COLO668 (cell line): ENCODE measurements around the gene MBNL3.
"Not testable (repeated sequence)": the region's sequence is repeated elsewhere in the genome, so short reads cannot be mapped to it uniquely, and the experiment has no call there.

Experiments used
- DNase-seq: peaks from one replicate; lab custom pipeline; 2025; ENCODE audit not compliant: unreplicated experiment; lab: John Stamatoyannopoulos, UW

Gene MBNL3

DNA sequence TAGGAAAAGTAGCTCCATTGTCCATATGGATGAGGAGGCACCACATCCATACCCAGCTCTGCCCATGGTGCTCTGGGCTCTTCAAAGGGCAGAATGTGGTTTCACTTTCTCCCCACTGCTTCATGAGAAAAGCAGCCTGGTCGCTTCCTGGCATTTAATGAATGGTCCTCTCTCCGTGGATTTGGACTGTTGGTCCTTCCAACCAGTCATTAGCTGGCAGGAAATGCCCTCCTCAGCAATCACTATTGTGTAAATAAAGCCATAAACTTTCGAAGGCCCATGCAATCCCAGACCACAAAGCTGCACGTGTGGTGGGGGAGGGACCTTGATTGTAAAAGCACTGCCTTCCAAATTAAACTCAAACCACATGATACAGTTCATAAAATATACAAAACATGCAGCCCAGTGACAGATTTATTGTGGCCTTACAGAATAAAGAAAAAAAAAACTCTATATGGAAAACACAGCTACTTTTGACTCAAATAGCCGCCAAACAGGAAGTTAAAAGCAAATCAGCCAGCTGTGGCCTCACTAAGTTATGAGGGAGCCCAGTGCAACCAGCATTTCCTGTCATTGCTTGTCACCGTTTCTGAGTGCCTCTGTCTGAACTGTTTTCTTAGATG is 8.1 kb downstream of the MBNL3 start:
- DNase-seq, result peak; percentile 57

DNA sequence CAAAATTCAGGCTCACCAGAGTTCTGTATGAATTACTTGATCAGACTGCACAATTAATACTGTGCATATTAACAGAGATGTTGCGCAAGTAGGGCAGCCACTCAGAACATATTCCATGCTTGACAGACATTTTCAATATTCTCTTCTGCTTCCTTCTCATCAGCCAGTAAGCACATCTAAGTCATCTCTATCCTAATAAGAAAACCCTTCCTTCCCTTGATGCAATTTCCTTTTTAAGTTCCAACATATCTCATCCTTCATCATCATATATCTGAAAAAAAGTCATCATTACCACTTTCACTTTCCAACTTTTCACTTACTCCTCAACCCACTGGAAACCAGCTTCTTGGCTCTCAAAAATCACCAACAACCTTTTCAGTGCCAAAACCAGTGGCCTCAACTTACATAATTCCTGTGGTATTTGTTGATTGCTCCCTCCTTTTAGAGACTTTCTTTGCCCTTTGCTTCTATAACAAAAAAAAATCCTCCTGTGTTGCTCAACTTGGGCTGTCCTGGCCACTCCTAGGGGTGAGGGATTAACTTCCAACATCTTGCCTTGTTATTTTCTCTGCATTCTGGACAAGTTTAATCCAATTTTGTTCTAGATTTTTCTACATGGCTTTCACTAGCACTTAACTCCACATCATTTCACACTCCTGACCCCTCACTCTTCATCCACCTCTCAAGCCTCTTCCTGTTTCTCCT is 14.1 kb downstream of the MBNL3 start:
- DNase-seq, result no peak

DNA sequence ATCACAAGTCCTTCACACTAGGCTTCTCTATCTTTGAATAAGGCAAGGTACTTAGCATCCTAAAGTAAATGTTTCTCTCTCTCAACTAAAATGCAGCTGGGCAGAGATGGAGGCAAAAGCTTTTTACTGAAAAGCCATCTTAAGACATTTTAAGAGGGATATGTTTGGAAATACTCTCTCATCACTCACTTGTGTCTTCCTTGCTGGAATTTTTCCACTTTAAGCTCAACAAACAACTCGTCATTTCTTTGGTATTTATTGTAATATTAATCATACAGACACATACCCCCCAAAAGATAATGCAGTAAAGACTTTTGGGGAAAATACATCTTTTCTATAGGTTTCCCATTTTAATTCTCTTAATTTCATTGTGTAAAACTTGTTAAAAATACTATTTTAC is 16.4 kb downstream of the MBNL3 start:
- no peak for DNase-seq

DNA sequence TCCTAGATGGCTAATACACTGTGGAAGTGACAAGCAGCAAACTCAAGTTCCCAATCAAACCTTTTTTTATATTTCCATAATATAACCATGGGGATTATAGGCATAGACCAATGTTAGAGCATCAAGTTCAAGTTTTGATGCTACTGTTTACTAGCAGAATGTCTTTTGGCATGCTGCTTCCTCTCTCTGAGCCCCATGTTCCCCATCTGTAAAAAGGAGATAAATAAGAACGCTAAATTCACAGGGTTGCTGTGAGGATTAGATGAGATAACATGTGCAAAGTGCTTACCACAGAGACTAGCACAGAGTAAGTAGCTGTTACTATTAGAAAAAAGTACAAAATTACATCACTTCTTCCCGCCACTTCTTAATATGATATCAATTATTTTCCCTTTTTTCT is 18.0 kb downstream of the MBNL3 start:
- no peak for DNase-seq

DNA sequence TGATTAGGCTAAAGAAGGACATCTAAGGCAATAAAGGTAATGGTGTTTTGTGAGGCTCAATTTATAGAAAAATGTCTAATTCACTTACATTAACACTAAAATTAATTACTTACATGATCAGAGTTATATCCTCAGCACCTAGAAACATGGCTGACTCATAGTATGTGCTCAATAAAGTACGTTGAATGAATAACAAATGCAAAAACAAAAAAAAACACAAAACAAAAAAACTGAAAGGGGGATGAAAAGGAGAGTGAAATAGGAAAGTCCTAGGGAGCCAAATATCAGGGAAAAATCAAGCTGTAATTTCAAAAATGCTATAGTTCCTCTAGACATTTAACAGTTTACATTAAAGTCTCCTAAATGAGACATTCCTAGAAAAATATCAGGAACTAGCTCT is 18.7 kb downstream of the MBNL3 start:
- no peak for DNase-seq

DNA sequence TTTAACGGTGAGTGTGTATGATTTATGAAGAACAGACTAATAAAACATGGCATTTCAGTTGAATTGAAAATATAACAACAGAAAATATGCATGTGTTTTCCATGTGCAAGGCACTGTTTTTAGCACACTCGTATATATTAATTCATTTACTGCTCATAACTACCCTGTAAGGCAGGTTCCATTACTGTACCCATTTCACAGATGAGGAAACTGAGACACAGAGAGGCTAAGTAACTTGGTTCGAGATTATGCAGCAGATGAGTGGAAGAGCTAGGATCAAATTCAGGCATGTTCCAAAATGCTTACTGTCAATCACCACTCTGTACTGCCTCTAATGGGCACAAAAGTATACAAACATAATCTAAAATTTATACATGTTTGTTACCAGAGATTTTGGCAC is 20.4 kb downstream of the MBNL3 start:
- DNase-seq, result no peak

DNA sequence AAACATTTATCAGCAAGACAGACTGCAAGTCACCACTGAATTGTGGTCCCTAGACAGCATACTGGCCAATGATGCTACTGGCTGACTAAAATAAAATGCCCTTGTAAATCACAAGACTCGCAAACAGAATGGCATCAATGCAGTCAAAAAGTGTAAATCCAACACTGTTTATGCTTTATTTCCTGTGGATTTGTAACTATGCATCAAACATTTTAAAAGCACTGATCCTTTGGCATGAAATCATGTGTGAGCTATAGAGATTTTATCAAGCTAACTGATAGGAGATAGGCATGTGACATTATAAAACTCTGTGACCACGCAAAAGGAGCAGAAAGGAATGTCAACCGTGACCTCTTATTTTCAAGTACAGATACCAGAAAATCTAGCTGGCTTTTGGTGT is 20.8 kb downstream of the MBNL3 start:
- no peak for DNase-seq

DNA sequence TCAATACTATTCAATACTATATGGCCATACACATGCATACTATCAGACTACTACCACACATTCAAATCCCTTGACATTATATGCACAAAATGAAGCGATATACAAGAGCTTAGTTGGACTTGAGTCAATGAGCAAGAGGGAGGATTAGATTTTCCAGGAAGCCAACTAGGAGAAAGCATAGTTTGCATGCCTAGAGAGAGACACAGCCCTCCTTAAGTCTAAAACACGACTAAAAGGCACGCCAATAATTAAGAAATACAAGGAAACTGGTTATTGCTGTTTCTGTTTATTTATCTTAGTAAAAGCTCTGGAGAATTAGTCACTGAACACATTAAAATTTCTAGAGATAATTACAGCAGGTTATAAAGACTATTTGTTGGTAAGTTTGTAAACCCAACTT is 21.8 kb downstream of the MBNL3 start:
- no peak for DNase-seq

DNA sequence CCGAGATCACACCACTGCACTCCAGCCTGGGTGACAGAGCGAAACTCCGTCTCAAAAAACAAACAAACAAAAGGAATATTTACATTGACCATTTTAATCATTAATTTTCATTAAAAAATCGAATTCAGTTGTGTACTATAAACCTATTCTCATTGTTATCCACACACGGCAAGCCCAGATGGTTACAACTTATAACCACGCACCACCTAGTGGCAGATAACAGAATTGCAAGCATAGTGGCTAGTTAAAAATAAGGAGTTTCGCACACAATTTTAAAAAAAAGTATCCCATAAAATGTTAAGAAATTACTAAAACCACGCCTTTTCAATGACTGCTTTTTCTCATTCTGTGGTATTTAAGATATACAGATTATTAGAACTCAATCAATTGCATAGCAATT is 25.4 kb downstream of the MBNL3 start:
- peak; percentile 5 for DNase-seq

DNA sequence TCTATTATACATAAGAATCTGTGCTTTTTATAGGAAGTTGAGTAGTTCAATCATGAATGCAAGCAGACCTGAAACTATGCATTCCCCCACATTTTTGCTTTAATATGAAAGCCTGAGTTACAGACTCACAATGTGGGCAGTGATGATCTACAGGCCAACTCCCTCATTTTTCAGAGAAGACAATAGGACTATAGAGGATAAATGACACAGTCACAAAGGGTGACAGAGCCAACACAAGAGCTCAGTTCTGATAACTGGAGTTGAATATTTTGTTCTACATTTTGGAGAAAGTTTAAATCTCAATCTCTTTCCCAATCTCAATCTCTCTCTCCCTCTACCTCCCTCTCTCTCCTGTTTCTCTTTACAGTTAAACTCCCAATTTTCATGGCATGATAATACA is 27.0 kb downstream of the MBNL3 start:
- DNase-seq, result no peak

DNA sequence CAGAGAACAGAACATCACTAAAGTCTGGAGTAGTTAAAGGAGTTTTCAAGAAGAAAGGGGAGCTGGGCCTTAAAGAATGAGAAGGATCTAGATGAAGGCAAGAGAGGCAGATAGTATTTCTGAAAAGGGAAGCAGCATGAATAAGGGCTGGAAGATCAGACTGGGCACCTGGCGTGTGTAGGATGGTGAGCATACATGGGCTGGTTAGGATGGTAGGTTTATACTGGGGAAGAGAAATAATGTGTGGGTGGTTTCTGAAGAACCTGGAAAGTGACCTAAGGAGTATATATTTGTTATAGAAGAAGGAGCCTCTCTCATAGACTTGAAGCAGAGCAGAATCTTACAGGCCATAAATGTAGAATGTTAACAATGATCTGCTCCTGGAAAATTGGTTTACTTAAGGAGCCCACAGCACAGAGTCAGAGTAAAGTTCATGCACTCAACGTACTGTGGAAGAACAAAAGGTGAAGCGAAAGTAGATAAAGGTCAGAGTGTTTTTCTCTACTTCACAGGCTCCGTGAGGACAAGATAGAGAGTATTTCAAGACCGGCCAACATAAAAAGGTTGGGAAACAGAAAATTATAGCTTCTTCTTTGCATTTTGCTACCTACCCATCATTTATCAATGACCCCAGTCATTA is 35.8 kb downstream of the MBNL3 start:
- DNase-seq, result no peak

DNA sequence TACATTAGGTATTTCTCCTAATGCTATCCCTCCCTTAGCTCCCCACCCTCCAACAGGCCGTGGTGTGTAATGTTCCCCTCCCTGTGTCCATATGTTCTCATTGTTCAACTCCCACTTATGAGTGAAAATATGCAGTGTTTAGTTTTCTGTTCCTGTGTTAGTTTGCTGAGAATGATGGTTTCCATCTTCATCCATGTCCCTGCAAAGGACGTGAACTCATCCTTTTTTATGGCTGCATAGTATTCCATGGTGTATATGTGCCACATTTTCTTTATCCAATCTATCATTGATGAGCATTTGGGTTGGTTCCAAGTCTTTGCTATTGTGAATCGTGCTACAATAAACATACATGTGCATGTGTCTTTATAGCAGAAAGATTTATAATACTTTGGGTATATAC is 42.9 kb downstream of the MBNL3 start:
- not testable (repeated sequence) for DNase-seq

DNA sequence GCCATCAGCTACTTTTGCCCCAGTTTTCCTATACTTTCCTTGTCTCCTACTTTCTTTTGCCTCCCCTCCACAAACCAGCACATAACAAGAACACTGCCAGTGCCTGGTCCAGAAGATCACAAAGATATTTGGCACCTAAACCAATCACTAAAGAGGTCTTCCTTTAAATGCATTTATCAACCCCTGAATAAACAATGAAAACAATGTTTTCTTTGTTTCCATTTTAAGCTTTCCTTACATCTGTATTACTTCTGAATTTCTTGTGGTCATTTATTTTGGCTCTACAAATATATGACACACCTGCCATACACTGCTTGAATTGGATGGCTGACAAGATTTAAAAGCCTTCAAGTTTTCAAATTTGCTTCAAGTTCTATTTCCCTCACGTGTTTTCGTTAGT is 43.9 kb downstream of the MBNL3 start:
- no peak for DNase-seq

DNA sequence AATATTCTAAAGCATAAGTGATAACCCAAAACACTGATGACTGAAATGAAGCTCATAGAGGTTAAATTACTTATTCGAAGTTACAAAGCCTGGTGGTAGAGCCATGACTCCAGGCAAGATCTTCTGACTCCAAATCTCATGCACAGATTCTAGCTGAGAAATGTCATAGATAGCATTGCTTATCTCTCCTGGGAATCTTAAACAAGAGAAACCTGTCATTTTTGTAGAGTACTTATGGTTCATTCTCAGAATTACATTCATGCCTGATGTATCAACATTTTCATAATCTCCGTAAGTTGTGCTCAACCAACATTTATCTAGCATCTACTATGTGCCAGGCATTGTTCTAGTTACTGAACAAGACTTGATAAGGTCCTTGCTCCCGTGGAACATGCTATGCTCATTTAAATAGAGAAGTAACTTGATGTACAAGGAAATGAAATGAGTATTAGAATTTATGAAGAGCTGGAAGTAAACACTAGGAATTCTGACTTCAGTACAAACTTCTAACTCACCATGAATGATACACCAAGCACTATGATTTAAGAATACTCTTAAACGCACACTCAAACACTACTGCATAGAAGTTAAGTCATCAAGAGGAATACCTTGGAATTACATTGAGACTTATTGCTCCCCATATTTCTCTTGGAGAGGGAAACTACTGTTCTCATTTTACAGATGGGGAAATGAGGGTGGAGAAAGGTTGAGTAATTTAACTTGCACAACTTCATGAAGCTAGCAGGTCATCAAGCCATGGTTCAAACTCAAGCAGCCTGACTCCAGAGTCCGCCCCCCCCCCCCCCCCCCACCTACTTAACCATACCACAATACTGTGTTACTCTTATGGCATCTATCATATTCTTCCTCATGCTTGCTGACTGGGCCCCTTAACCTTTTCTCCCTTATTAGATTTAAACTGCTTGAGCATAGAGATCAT is 45.4 kb downstream of the MBNL3 start:
- no peak for DNase-seq

DNA sequence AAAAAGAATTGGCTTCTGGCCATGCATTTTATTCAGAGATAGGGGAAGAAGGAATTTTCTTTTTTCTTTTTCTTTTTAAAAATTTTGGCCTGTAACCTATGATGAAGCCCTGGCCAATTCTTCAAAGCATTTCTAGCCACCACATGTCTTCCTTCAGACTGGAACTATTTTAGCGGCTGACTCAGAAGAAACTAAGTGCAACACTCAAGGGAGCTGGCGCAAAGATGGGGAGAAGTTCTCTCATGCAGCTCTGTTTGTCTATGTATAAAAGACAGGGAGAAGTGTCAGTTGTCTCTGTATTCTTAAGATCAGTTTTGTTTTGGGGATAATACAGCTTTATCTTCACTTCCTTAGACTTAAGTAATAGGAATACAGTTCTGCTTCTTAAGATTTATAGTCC is 46.1 kb downstream of the MBNL3 start:
- DNase-seq, result no peak

DNA sequence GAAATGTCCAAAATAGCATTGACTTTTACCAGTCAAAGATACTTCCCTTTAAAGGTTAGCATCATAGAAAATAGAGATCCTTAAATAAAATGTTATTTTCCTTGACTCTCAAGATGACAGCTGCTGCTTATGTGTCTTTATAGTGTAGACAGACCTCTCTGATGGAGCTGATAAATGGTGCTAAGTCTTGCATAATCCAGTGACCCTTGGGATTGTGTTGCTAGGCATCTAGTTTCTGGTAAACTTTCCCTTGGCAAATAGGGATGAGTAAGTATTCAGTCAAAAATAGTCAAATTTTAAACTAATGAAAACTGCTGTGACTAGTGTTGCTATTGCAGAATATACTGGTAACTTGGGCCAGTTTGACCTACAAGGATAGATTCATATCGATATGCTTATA is 53.6 kb downstream of the MBNL3 start:
- no peak for DNase-seq

DNA sequence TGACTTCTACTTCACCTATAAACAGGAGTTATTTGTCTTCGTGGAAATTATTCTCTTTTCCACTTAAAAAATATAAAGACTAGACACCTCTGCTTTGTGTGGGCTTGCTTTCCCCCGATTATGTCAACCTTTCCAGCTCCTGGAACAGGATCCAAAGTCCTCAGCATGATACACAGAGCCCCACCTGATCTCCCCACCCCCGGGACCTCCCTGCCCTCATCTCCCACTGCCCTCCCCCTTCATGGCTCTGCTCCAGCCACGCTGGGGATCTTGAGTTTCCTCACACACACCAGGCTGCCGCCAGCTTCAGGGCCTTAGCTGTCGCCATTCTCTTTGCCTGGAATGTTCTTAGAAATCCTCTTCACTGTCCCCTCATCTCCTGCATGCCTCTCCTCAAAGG is 55.3 kb downstream of the MBNL3 start:
- DNase-seq, result no peak

DNA sequence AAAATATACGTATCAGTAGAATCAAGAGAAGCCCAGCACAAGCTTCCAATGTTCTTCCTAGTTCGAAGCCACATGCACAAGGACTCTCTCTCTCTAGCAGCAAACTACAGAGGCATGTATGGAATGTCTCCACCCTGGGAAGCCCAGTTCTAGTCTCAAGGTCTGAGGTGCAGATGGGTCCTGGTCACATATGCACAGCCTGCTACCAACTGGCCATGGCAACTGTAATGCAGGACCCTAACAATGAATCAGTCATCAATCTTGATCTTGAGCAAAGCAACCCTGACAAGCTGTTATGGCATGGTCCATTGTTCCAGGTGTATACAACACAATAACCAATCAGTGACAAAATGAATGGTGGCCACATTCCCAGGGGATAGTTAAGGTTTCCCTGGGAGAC is 55.8 kb downstream of the MBNL3 start:
- no peak for DNase-seq

DNA sequence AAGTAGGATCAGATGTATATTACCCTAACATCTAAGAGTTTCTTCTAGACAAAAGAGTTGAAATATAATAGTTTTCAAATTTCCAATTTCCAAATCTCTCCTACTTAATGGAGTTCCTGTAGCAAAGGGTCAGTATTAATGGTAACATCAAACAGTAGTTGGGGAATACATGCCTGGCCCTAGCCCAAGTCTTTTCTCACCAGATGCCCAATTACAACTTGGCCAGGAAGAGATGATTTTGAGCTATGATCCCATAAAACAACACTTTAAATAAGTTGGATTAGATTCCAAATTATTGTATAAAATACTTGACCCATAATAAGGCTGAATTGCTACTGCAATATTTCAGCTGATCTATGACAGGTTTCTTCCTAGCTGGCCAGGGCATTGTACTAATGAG is 59.9 kb downstream of the MBNL3 start:
- no peak for DNase-seq

DNA sequence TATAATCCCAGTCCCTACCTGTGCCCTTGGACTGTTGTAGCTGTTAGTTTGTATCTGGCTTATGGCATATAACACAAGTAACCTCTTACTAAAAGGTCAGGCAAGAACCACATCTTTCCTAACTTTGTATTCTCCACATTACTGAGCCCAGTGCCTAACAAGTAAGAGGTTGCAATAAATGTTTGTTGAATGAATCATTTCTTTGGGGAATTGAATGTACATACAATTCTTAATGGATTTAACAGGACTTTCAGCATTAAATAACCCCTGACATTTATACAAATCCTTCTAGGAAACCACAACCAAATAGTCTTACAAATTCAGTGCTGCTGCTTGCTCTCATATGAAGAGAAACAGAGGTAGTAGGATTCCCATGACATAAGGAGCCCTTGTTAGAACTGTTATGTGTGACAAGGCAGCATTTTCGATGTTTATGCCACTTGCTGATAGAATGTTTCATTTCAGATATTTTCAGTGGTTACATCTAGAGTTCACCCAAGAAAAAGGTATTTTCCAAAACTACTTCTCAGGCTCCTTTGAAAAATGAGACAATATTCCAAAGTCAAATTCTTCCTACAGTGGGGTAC is 62.0 kb downstream of the MBNL3 start:
- no peak for DNase-seq

DNA sequence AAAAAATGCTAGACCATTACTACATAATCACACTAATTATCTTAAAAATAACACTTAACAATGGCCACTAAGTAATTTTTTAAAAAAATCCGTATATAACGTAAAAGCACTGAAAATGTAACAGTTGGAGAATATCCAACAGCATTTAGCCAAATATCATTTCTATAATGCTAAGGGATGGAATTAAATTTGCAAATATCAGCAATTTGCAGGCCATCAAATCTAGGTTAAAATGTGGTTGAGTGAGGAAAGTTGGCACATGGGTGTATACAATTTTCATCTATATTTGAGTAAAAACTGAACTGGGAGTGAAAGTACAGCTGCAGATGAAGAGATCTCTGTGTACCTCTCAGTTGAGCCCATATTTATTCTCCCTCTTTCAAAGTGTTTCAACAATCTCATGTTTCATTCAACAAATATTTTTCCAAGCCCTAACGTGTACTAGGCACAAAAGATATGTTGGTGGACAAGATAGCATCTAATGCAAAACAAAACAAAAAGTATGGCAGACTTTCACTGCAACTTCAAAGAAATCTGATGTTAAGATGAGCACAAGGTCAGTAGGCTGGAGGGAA is 63.0 kb downstream of the MBNL3 start:
- DNase-seq, result no peak
